Sciatic nerve (tissue), 2 donors: Measurements from ENCODE around the gene KIAA0825. TPM values are rescaled to one million over a fixed set of nuclear protein-coding genes. Genes with fewer than 3 reads are reported as not detected.

ENCODE experiments used
- ATAC-seq: fragments of 200-7000 bp; cut with Tn5 transposase; one replicate; pipeline ENCODE4 v1.9.1; 2020; ENCODE audit warnings: mild to moderate bottlenecking, moderate library complexity
- DNase-seq: peaks from one replicate; pipeline ENCODE4 v3.0.0-alpha.2; 2020; ENCODE audit warnings: low spot score
- intact Hi-C: fragments of 100-400 bp; cut with DNase I; formaldehyde crosslinking; loops from one replicate; pipeline ENCODE4 v1.14.2; 2022
- total RNA-seq: library from RNA; stranded (reverse); fragmentation: NEBNext Ultra II Directional; extraction: Animal tissue kit (Norgen Biotek cat#: 25700); gene quantifications from one replicate; pipeline ENCODE4 v1.2.1, GENCODE V29; 2021
- donor health status: DM: no; HTN: no; CAD: no.
- donor health status: DM: no; HTN: no; CAD: no.

The KIAA0825 gene
- total RNA-seq, 1 donor from 2014 or later = 5.6 TPM

DNA sequence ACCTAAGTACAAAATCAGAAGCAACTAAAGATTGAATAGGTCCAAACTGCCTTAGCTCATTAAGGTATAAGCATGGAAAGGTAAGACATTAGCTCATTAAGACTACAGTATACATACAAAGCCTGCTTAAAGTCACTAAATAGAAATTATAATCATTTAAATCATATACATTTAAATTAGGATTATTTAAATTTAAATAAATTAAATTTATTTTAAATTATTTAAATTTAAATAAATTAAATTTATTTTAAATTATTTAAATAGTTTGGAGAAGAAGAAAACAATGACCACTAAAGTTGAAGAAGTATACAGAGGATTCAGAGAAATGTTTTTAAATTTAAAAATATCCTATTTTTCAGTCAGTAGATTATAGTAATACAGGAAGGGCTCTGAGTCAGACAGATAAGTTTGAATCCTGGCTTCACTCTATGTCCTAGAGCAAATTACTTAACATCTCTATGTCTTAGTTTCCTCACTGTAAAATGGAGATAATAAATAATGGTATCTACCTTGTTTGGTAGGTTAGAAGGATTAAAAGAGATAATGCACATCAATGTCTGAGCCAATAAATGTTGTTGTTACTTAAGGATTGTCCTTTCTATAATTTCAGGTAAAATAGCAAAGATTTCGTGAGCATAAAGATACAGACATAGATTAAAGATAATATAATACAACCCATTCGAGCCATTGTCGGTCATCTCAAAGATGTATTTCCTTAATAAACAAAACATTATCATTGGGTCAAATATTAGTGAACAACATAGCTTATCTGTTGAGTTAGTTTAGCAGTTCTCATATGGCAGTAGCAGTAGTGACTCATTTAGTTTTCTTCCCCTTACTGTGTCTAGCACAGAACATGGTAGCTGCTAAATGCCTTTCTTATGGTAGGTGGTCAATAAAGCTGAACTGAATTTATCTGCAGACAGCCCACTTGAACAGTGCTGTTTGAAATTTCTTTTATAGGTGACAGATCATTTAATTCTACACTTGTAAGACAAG lies 100.6 kb downstream of the KIAA0825 start:
- ATAC-seq (no peak), DNase-seq (no peak)
- intact Hi-C loops = no loop called here

DNA sequence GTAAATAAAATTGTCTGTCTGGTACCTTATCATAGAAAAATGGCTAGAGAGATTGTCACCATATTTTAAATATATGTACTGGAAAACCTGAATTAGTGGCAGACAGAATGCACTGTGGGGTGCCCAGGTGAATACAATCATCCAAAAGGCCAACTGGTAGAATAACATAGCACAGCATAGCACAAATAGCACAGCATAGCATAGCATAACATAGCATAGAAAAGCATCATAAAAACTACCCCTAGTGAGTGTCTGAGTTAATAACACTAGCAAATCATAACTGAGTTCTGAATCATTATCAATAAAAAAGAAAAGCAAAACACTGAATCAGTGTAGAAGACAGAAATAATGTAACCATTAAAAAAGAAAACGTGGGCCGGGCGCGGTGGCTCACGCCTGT lies 102.3 kb downstream of the KIAA0825 start:
- ATAC-seq (no peak), DNase-seq (no peak)
- intact Hi-C loops = no loop called here

DNA sequence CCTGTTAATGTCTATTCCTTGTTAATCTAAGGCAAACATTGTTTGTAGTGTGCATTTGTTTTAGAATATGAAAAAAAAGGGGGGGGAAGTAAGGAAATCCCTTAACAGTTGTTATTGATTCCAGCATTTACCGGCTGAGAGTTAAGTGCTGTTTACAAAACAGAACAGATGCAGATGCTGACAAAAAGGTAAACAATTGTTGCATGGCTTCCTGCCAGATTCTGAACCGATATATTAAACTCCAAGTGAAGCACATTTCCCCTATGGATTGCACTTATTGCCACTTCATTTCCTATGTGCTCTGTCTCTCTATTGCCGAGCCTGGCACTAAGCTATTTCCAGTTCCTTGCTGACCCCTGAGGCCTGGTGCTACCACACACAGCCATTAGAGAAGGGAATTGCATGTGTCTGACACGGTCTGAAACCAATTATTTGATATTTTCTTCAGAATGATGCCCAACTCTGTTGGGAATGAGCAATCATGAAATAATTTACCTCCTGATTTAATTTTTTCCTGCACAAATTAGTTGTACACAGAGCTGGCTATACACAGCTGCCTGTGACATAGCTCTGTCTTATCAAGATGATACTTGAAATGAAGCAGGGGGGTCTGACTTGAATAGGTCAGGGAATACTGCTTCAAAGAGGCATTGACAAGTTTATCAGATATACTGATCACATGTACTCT lies 109.8 kb downstream of the KIAA0825 start:
- ATAC-seq (no peak), DNase-seq (no peak)
- intact Hi-C loops = no loop called here

DNA sequence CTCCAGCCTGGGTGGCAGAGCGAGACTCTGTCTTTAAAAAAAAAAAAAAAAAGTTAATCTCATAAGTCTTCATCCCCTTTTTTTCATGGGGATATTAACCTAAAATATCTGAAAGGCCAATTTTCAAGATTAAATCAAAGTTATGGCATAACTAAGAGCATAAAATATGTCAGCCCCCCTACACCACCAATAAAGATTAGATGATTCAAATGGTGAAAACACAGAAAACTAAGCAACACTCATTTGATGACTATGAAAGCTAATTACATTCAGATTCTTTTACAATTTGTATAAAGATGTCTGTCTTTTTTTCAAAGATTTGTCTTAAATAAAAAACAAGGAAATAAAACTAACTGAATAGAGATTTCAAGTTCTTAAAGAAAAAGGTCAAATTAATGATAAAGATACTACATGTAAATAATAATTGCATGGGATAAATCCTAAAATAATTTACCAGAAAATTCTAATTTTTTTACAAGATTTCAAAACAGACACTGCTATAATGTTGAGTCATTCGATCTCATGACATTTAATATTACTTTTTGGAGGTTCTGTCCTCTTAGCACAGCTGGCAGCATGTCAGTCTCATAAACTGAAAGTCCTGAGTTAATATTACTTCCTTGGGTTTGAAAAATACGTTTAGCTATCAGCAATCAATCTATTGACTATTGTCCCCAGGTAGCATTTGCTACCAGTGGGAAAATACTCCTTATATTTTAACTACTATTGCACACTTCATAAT lies 112.9 kb downstream of the KIAA0825 start:
- intact Hi-C loops = no loop called here
- DNase-seq = no peak
- ATAC-seq = no peak

DNA sequence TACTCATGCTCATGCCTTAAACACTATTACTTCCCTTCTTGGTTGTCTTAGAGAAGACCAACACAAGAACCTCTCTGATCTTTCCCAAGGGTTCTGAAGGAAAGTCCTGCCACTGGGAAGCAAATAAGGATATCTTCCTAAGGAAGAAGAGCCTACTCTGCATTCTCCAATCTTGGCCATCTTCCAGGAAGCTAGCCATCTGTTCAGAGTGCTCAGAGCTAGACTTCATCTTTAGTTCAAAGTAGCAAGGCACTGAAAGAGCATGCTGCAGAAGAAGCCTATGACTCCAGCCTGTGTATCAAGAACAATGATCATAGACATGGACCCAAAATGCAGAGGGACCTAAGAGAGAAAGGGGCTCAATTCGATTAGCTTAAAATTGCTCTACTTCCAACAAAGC lies 114.7 kb downstream of the KIAA0825 start:
- no peak for ATAC-seq
- no peak for DNase-seq
- intact Hi-C loops = no loop called here

DNA sequence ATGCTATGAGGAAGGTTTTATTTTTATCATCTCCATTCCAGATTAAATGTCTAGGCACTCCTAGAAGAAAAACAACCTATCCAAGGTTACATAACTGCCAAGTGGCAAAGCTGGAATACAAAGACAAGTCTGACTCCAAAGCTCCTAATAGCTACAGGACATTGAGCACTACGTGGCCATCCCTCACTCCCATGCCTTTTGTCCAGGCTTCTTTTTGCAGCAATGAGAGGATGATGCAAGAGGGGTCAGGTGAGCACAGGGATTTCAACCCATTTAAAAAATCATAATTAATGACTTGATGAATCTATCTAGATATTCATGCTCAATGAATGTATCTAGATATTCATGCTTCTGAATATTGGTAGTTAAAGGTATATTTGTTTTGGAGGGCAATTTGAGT lies 117.0 kb downstream of the KIAA0825 start:
- ATAC-seq (no peak), DNase-seq (no peak)
- intact Hi-C loops = no loop called here

DNA sequence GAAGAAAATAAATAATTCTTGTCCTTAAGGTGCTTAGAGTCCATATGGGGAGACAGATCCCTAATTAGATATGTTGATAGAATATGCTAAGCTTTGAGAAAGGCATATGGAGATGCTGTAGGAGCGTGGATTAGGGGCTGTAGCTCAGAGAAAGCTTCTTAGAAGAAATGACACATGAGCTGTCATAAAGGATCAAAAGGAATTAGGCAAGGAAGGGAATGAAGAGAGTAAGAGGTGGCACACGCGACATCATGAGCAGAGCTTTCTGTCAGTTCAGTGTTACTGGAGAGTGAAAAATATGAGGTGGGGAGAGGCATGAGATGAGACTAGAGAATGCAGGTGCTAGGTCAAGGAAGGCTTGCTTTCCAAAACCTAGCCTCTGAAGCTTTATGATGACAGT lies 118.6 kb downstream of the KIAA0825 start:
- ATAC-seq (no peak), DNase-seq (no peak)
- intact Hi-C loops = no loop called here

DNA sequence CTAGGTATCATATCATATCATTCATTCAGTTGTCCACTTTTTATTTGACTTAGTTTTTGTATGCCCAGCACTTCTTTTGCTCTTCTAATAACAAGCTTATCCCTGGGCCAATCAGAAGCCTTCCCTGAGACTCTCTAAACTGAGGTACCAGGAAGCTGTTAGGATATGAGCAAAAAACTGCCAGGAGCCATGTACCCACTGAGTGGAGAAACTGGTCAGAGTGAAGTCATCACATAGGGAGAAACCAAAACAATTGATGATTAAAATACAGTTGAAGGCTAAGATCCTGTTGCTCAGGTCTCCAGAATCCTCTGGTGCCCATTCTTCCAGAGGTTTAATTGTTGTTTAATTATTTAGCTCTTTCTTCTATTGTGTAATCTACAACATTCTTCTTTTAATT lies 120.2 kb downstream of the KIAA0825 start:
- DNase-seq (no peak), ATAC-seq (no peak)
- intact Hi-C loops = no loop called here

DNA sequence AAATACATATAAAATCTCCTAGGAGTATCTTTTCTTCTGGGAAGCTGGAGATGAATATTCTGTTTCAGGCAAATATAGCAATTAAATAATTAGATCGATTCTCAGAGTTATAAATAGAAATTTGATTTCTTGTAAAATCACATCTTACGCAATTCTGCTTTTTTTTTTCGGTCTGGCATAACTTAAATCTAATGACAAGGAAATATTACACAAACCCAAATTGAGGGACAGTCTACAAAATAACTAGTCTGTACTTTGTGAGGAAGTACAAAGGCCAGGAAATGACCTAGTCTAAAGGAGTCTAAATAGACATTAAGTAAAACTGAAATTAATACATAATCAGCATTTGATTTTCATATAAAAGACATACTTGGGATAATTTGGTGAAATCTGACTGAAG lies 133.3 kb downstream of the KIAA0825 start:
- intact Hi-C loops = no loop called here
- ATAC-seq = no peak
- DNase-seq = no peak

DNA sequence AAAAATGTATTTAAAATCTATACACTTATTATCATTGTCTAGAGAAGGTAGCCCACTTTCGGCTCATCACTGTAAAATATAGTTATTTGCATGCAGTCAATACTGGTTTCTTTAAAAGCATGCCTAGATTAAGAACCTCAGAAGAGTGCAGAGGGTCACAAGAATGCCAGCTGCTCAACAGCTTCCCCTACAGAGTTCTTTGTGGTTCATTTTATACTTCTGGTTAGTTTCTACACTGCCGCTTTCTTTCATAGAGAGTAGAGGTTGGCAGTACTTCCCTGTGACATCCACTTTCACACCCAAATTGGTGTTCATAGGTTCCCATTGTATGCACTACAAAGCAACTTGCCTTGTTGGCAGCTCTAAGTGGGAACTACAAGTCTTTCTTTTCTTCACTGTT lies 137.3 kb downstream of the KIAA0825 start:
- intact Hi-C loops = no loop called here

DNA sequence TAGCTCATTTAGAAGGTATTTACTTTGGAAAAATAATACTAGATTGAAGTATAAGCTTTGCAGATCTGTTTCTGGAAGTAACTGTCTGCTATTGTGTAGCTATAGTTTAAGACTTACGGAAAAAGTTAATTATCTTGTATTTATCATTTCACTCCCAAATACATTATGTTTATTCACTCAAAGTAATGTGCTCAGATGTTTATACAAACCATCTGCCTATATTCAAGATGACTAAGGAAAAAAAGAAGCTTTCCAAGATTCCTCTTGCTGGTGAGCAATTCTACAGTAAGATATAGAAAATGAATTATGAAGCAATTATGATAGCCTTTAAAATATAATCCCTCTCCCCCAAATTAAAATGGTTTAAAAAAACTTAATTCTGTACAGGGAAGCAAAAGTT lies 137.9 kb downstream of the KIAA0825 start:
- DNase-seq (no peak), ATAC-seq (no peak)
- intact Hi-C loops = no loop called here

More for the DNA sequence above, 137.3 kb downstream of the KIAA0825 start:
- ATAC-seq = no peak
- no peak for DNase-seq

DNA sequence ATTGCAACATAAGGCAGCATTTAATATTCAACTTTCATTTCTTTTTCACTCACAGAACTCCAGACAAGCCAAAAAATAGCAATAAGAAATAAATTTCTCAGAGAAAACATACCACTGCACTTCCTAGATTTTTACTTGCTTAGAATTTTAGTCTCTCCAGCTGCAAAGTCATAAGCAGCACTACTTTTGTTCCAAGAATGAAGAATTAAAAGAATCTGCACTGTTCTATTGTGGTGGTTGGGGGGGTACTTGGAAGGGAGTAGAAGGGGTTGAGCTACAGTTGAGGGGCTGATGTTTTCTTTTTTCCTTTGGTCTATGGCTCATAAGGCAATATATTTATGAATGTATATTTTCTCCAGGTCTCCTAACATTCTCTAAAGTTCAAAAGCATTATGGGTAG lies 144.5 kb downstream of the KIAA0825 start:
- intact Hi-C loops = no loop called here
- no peak for ATAC-seq
- no peak for DNase-seq

DNA sequence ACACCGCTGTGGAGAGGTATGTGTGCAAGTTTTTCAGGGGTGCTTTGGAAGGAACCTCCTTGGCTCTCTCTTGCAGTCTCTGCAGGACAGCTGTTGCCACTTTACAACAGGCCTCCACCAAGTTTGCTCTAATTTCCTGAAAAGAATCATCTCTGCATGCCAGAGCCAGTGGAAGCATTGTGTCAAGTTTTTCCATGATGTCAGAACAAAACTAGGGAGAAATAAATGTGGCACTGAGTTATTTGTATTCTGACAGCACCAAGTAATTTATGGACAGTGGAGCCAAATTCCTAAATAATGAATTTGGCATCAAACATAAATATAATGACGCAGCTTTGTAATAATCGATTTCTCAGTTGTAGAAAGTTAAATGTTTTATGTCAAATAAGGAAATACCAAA lies 146.9 kb downstream of the KIAA0825 start:
- no peak for ATAC-seq
- no peak for DNase-seq
- intact Hi-C loops = no loop called here

DNA sequence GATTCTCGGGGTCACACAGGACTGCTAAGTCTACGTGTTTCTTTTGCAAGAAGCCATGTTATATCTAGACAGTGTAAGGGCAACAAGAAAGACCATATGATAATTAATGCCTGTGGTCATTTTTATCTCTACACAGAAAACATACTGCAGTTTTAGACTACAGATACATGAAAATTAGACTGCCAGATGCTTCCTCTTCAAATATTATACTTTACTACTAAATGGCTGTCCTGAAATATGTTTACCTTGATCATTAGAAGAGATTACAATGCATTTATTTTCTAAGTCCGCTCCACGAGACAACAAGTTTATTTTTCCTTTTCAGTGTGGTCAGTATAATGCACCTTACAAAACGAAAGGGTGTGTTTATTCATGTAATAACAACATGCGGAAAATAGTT lies 147.6 kb downstream of the KIAA0825 start:
- intact Hi-C loops = no loop called here
- ATAC-seq (no peak), DNase-seq (no peak)

DNA sequence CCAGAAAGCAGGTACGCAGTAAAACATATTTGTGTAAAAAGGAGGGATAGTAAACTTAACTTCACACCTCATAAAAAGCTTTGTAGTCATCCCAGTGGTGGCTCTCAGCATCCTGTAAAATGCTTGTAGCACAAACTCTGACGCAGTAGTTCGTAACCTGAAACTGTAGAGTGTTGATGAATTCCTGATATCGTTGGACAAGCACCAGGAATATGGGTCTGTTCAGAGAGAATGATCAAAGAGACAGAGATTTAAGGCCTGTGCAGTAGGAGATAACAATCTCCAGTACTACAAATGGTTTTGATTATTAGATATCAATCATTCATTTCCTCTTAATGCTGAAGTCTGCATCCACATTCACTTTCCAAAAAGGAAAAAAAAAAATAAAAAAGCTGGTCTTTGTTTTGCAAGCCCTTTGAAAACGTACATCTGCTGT lies 148.5 kb downstream of the KIAA0825 start:
- ATAC-seq = peak; percentile 83
- DNase-seq = no peak
- intact Hi-C loops = no loop called here

DNA sequence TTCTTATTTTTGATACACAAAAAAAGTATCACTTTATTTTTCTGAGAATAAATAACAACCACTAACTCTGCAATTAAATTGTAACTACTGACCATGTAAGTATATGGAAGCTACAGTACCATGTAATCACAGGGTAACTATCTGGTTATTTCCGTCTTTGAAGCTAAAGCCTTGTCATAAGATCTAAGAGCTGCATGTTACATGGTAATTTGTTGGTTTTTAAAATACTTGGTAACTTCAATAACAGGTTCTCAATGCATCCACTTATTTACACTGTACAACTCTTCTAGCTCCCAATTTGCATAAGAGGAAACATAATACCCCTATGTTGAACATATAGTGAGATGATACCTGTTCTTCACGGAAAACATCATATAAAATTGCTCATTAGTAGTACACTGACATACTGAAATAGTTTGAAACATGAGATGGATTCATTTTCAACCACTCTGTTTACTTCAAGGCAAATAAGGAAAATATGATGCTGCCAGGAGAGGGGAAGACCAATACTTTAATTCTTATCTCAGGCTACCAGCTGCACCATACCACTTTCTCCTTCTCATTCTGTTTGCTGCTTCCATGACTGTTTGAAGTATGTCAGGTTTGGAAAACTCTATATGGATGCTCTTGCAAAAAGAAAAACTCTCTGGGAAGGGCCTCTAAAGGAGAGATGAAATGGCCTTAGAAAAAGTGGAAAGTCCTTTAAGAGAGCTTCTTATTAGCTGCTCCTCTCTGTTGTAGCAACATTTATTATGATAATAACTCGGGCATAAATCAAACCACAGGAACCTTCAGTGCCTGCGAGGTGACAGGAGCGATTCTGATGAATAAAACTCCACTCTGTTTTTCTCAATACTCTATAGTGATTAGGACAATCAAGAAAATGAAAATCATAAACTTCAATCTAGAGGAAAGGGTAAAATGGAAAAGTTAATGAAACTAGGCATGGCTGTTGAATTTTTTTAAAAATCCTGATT lies 150.2 kb downstream of the KIAA0825 start:
- intact Hi-C loops = no loop called here
- ATAC-seq = no peak
- no peak for DNase-seq

DNA sequence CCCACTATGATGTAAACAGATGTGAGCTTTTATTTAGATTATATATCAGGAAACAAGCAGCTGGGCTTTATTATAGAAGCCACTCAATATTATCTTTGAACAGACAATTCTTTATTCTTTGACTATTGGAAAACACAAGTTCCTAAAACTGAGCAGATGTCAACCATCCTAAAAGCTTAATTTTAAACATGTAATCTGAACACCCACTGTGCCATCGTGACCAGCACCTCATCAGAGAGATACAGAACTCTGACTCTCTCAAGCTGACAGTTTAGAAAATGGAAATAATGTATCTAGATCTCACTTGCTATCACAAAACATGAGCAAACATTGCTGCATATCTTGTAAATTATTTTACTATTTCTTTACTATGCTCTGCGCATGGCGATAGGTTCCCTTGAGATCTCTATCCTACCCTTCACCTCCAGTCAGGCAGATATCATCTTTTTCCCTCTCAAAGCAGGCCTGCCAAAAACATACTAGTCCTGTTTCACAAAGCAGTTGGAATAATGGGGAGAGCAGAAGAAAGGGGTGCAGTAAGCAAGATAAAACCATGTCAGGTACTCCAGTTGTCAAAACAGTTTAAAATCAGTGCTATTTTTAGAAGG lies 151.0 kb downstream of the KIAA0825 start:
- intact Hi-C loops = no loop called here
- DNase-seq (no peak), ATAC-seq (no peak)

DNA sequence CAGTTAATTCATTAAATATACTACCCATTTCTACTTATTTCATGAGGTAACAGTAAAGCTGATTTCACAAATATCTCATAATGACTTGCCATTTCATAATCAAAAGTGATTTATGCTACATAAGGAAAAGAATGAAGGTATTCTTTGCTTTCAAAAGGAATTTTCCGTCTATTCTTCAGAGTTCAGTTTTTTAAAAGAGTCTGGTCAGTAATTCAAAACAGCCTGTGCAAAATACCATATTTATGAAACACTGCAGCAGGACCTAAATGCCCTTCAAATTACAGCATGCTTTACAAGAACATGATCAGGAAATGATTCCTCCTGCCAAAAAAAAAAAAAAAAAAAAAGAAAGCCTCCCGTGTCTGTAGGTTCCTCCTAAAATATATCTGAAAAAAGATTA lies 154.7 kb downstream of the KIAA0825 start:
- intact Hi-C loops = no loop called here
- no peak for ATAC-seq
- DNase-seq = no peak
